Prostate gland (tissue), 2 donors: ENCODE measurements around the gene MAPK1.

Source experiments
- POLR2A ChIP-seq: fragments of 450-650 bp; IDR thresholded peaks from one replicate; pipeline ENCODE4 v1.6.1; 2016; ENCODE audit warnings: antibody characterized with exemption, mild to moderate bottlenecking
- POLR2AphosphoS5 ChIP-seq: sonication (generic); formaldehyde crosslinking; IDR thresholded peaks from one replicate; pipeline ENCODE4 v1.6.1; 2017; ENCODE audit warnings: antibody characterized with exemption
- TF ChIP-seq, protein P1 (sequence below), 4 experiments: fragments of 200-600 bp in 2 of 4; fragments of 450-650 bp in 2 of 4; sonication (generic) in 2 of 4; IDR thresholded peaks; 1 replicate in 3 of 4; 2 replicates in 1 of 4; pipeline ENCODE4 v1.5.1; 2016 to 2019; ENCODE audit warnings: antibody characterized with exemption in 4 of 4, mild to moderate bottlenecking in 2 of 4, moderate library complexity in 2 of 4

DNA sequence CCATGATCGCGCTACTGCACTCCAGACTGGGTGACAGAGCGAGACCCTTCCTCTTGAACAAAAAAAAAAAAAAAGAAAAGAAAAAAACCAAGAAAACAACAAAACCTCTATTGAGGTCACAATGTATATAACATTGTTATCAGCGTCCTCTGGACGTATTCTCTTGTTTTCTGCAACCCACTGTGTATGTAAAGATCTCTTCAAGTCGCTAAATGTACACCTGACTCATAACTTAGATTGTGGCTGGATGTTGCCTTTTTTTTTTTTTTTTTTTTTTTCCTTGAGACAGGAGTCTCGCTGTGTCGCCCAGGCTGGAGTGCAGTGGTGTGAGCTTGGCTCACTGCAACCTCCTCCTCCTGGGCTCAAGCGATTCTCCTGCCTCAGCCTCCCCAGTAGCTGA is 130.5 kb downstream of the MAPK1 start:
- TF ChIP-seq POLR2A, result no peak
- TF ChIP-seq, protein P1, sequence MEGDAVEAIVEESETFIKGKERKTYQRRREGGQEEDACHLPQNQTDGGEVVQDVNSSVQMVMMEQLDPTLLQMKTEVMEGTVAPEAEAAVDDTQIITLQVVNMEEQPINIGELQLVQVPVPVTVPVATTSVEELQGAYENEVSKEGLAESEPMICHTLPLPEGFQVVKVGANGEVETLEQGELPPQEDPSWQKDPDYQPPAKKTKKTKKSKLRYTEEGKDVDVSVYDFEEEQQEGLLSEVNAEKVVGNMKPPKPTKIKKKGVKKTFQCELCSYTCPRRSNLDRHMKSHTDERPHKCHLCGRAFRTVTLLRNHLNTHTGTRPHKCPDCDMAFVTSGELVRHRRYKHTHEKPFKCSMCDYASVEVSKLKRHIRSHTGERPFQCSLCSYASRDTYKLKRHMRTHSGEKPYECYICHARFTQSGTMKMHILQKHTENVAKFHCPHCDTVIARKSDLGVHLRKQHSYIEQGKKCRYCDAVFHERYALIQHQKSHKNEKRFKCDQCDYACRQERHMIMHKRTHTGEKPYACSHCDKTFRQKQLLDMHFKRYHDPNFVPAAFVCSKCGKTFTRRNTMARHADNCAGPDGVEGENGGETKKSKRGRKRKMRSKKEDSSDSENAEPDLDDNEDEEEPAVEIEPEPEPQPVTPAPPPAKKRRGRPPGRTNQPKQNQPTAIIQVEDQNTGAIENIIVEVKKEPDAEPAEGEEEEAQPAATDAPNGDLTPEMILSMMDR (IDR thresholded peaks at IDR 0.05), result no peak
- no peak for TF ChIP-seq POLR2AphosphoS5
